Measurements from ENCODE around the gene GATA2.

Gene GATA2

GRCh38 chr3:128487813-128488635 is 5.0 kb downstream of the GATA2 start:
- DNase-seq, result peak; percentile 36

GRCh38 chr3:128487538-128487812 is 5.5 kb downstream of the GATA2 start:
- no peak for DNase-seq

GRCh38 chr3:128486681-128487537 is 6.1 kb downstream of the GATA2 start:
- no peak for DNase-seq

- no peak for DNase-seq
These were observed 6.8 kb downstream of the GATA2 start for GRCh38 chr3:128486205-128486628.

- no peak for DNase-seq
These were observed 7.5 kb downstream of the GATA2 start for GRCh38 chr3:128485282-128486204.

GRCh38 chr3:128484404-128485281 is 8.4 kb downstream of the GATA2 start:
- DNase-seq, result no peak

GRCh38 chr3:128483657-128484403 is 9.2 kb downstream of the GATA2 start:
- DNase-seq, result no peak

GRCh38 chr3:128482666-128483656 is 10.0 kb downstream of the GATA2 start:
- DNase-seq, result no peak

GRCh38 chr3:128482175-128482574 is 10.8 kb downstream of the GATA2 start:
- DNase-seq, result no peak

GRCh38 chr3:128481438-128481942 is 11.5 kb downstream of the GATA2 start:
- DNase-seq, result no peak

GRCh38 chr3:128480717-128481437 is 12.1 kb downstream of the GATA2 start:
- DNase-seq, result no peak

- DNase-seq, result no peak
These were observed 12.7 kb downstream of the GATA2 start for GRCh38 chr3:128480278-128480677.

- DNase-seq, result no peak
These were observed 13.4 kb downstream of the GATA2 start for GRCh38 chr3:128479558-128480086.

GRCh38 chr3:128478576-128479506 is 14.2 kb downstream of the GATA2 start:
- no peak for DNase-seq

GRCh38 chr3:128476659-128477058 is 16.3 kb downstream of the GATA2 start:
- DNase-seq, result no peak

- DNase-seq, result no peak
These were observed 17.6 kb downstream of the GATA2 start for GRCh38 chr3:128475355-128475754.

GRCh38 chr3:128473737-128474136 is 19.3 kb downstream of the GATA2 start:
- no peak for DNase-seq

- DNase-seq, result no peak
These were observed 19.9 kb downstream of the GATA2 start for GRCh38 chr3:128473180-128473519.
